ENCODE data around the gene SUPT6H.

- no peak for TF ChIP-seq GATAD2A (IDR thresholded peaks at IDR 0.05)
- peak; percentile 22 for TF ChIP-seq PML (IDR thresholded peaks at IDR 0.05; ENCODE audit: low read length)
- TF ChIP-seq HNRNPLL (IDR thresholded peaks at IDR 0.05; ENCODE audit: low read depth, low read length, poor library complexity, severe bottlenecking) = no peak
- TF ChIP-seq, protein P1, sequence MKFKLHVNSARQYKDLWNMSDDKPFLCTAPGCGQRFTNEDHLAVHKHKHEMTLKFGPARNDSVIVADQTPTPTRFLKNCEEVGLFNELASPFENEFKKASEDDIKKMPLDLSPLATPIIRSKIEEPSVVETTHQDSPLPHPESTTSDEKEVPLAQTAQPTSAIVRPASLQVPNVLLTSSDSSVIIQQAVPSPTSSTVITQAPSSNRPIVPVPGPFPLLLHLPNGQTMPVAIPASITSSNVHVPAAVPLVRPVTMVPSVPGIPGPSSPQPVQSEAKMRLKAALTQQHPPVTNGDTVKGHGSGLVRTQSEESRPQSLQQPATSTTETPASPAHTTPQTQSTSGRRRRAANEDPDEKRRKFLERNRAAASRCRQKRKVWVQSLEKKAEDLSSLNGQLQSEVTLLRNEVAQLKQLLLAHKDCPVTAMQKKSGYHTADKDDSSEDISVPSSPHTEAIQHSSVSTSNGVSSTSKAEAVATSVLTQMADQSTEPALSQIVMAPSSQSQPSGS (CRISPR knock-in tag; IDR thresholded peaks at IDR 0.05) = no peak
- no peak for TF ChIP-seq JUN (IDR thresholded peaks at IDR 0.05; ENCODE audit: borderline replicate concordance, low read depth, low read length)
- no peak for TF ChIP-seq JUN (CRISPR knock-in tag; IDR thresholded peaks at IDR 0.05; ENCODE audit: borderline replicate concordance)
Observed at GRCh38 chr17:28750178-28751047, 88.4 kb downstream of the SUPT6H start.

Measured in K562 (cell line).